ENCODE measurements around the gene GSK3A.

DNA sequence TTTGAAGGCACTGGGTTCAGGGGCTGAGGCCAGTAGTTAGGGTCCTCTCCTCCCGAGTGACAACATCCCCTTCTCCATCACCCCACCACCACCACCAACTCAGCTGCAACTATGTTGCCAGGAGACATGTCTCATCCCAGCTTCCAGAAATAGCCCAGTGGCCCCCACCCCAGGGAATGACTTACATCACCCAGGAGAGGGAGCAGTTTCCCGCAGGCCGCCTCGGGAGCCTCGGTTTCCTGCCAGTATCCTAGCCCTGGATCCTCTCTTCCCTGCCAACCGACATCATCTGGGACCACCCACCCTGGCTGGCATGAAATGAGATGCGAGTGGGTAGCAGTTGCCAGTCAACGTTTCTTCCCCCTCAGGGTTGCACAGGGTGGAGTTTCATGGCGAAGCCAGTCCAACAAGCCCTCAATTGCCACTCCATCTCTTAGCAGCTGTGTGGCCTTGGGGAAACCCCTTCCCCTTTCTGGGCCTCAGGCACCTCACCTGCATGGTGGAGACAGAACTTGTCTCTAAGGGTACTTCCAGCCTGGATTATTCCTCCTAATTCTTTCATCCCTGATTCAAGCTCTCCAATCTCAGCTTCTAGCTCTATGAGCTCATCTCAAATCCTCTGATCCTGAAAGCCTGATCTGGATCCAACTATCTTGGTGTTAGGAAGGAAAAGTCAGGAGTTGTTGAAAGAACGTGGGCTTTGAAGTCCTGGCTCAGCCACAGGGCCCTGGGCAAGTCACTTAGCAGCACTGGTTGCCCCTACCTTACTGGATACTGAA, 3.9 kb upstream of the GSK3A start:
- TF ChIP-seq PATZ1 (CRISPR knock-in tag; IDR thresholded peaks at IDR 0.05; ENCODE audit: borderline replicate concordance) (peak; percentile 61; the same call in 1 of the 2 replicates), CREB5 (CRISPR knock-in tag; IDR thresholded peaks at IDR 0.05; ENCODE audit: low read depth) (no peak), CSDC2 (CRISPR knock-in tag; IDR thresholded peaks at IDR 0.05) (no peak), ARNTL (CRISPR knock-in tag; IDR thresholded peaks at IDR 0.05; ENCODE audit: borderline replicate concordance, low read depth) (no peak), ISL1 (CRISPR knock-in tag; IDR thresholded peaks at IDR 0.05) (no peak), SNAI2 (CRISPR knock-in tag; IDR thresholded peaks at IDR 0.05) (no peak), RARB (CRISPR knock-in tag; IDR thresholded peaks at IDR 0.05) (no peak), BACH2 (CRISPR knock-in tag; IDR thresholded peaks at IDR 0.05; ENCODE audit: borderline replicate concordance) (no peak)
- TF ChIP-seq, protein P1, sequence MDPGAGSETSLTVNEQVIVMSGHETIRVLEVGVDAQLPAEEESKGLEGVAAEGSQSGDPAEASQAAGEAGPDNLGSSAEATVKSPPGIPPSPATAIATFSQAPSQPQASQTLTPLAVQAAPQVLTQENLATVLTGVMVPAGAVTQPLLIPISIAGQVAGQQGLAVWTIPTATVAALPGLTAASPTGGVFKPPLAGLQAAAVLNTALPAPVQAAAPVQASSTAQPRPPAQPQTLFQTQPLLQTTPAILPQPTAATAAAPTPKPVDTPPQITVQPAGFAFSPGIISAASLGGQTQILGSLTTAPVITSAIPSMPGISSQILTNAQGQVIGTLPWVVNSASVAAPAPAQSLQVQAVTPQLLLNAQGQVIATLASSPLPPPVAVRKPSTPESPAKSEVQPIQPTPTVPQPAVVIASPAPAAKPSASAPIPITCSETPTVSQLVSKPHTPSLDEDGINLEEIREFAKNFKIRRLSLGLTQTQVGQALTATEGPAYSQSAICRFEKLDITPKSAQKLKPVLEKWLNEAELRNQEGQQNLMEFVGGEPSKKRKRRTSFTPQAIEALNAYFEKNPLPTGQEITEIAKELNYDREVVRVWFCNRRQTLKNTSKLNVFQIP (CRISPR knock-in tag; IDR thresholded peaks at IDR 0.05; ENCODE audit: borderline replicate concordance, low read depth) = no peak
